IMR-90 (cell line): ENCODE results near the gene LLCFC1.

Source experiments
- MAZ ChIP-seq: IDR thresholded peaks from 2 replicates; pipeline ENCODE4 v1.6.1; 2012; ENCODE audit warnings: low read depth, mild to moderate bottlenecking, low read length, improper control_type of control experiment, moderate library complexity, borderline replicate concordance
- TF ChIP-seq, protein P1 (sequence below): conservative IDR thresholded peaks from 2 replicates; pipeline ENCODE4 v1.5.1; 2012; ENCODE audit warnings: mild to moderate bottlenecking, low read depth, low read length, improper control_type of control experiment

GRCh38 chr7:142894985-142895593 lies 44.2 kb upstream of the LLCFC1 start:
- TF ChIP-seq, protein P1, sequence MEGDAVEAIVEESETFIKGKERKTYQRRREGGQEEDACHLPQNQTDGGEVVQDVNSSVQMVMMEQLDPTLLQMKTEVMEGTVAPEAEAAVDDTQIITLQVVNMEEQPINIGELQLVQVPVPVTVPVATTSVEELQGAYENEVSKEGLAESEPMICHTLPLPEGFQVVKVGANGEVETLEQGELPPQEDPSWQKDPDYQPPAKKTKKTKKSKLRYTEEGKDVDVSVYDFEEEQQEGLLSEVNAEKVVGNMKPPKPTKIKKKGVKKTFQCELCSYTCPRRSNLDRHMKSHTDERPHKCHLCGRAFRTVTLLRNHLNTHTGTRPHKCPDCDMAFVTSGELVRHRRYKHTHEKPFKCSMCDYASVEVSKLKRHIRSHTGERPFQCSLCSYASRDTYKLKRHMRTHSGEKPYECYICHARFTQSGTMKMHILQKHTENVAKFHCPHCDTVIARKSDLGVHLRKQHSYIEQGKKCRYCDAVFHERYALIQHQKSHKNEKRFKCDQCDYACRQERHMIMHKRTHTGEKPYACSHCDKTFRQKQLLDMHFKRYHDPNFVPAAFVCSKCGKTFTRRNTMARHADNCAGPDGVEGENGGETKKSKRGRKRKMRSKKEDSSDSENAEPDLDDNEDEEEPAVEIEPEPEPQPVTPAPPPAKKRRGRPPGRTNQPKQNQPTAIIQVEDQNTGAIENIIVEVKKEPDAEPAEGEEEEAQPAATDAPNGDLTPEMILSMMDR: no peak
- no peak for TF ChIP-seq MAZ
